ENCODE measurements around the gene KIR2DL4.
"Not testable (repeated sequence)": the region's sequence is repeated elsewhere in the genome, so short reads cannot be mapped to it uniquely, and the experiment has no call there.

Gene KIR2DL4

GRCh38 chr19:54803410-54803809, at the start of gene KIR2DL4:
Gene KIR2DL4 (plus strand): TSS chr19:54803610. CDS start chr19:54803652, 42 bp downstream.
- DNase-seq, result no peak

- DNase-seq, result not testable (repeated sequence)
Measured at GRCh38 chr19:54756204-54757110, 47.0 kb upstream of the KIR2DL4 start.

GRCh38 chr19:54758577-54758976, 44.8 kb upstream of the KIR2DL4 start:
- DNase-seq, result not testable (repeated sequence)

- not testable (repeated sequence) for DNase-seq
Measured at GRCh38 chr19:54764219-54764618, 39.2 kb upstream of the KIR2DL4 start.

GRCh38 chr19:54766464-54766863, 36.9 kb upstream of the KIR2DL4 start:
- not testable (repeated sequence) for DNase-seq

GRCh38 chr19:54769646-54770045, 33.8 kb upstream of the KIR2DL4 start, which contains the start of gene KIR2DL1:
Gene KIR2DL1 (plus strand): TSS chr19:54769793. CDS start chr19:54769851, 58 bp downstream.
- DNase-seq, result not testable (repeated sequence)

- not testable (repeated sequence) for DNase-seq
Measured at GRCh38 chr19:54770511-54770910, 32.9 kb upstream of the KIR2DL4 start.

GRCh38 chr19:54771018-54771960, 32.1 kb upstream of the KIR2DL4 start:
- DNase-seq, result not testable (repeated sequence)

- not testable (repeated sequence) for DNase-seq
Measured at GRCh38 chr19:54772666-54773065, 30.7 kb upstream of the KIR2DL4 start.

GRCh38 chr19:54775095-54775815, 28.2 kb upstream of the KIR2DL4 start:
- not testable (repeated sequence) for DNase-seq

- DNase-seq, result not testable (repeated sequence)
Measured at GRCh38 chr19:54775830-54776229, 27.6 kb upstream of the KIR2DL4 start.

- DNase-seq, result not testable (repeated sequence)
Measured at GRCh38 chr19:54777851-54778250, 25.6 kb upstream of the KIR2DL4 start.

GRCh38 chr19:54778896-54779295, 24.5 kb upstream of the KIR2DL4 start:
- DNase-seq, result not testable (repeated sequence)

GRCh38 chr19:54782916-54783315, 20.5 kb upstream of the KIR2DL4 start:
- not testable (repeated sequence) for DNase-seq

GRCh38 chr19:54786091-54786723, 17.2 kb upstream of the KIR2DL4 start:
- DNase-seq, result peak; percentile 65

- DNase-seq, result not testable (repeated sequence)
Measured at GRCh38 chr19:54788154-54788553, 15.3 kb upstream of the KIR2DL4 start.

GRCh38 chr19:54790711-54791110, 12.7 kb upstream of the KIR2DL4 start:
- DNase-seq, result no peak

- DNase-seq, result no peak
Measured at GRCh38 chr19:54791476-54791875, 11.9 kb upstream of the KIR2DL4 start.

- DNase-seq, result no peak
Measured at GRCh38 chr19:54792814-54793213, 10.6 kb upstream of the KIR2DL4 start.

- no peak for DNase-seq
Measured at GRCh38 chr19:54795758-54796157, 7.7 kb upstream of the KIR2DL4 start.

GRCh38 chr19:54804101-54804500, 691 bp downstream of the KIR2DL4 start:
- no peak for DNase-seq

GRCh38 chr19:54804571-54804970, 1.2 kb downstream of the KIR2DL4 start:
- DNase-seq, result no peak

All from DMS153 (cell line).